Gastroesophageal sphincter (tissue), 3 donors: ENCODE measurements around the gene EXOSC6.
"Not testable (repeated sequence)": the region's sequence is repeated elsewhere in the genome, so short reads cannot be mapped to it uniquely, and the experiment has no call there.

Experiments used
- POLR2A ChIP-seq, 2 donors: fragments of 450-650 bp; IDR thresholded peaks; one replicate each; pipeline ENCODE4 v1.6.1; 2017; ENCODE audit warnings: antibody characterized with exemption in 2 of 2, mild to moderate bottlenecking in 2 of 2, moderate library complexity in 1 of 2
- TF ChIP-seq, protein P1 (sequence below), 4 experiments: fragments of 200-600 bp in 2 of 4; fragments of 450-650 bp in 2 of 4; sonication (generic) in 1 of 4; IDR thresholded peaks; one replicate each; pipeline ENCODE4 v1.5.1; 2017 to 2019; ENCODE audit warnings: antibody characterized with exemption in 4 of 4, mild to moderate bottlenecking in 2 of 4, moderate library complexity in 2 of 4

DNA sequence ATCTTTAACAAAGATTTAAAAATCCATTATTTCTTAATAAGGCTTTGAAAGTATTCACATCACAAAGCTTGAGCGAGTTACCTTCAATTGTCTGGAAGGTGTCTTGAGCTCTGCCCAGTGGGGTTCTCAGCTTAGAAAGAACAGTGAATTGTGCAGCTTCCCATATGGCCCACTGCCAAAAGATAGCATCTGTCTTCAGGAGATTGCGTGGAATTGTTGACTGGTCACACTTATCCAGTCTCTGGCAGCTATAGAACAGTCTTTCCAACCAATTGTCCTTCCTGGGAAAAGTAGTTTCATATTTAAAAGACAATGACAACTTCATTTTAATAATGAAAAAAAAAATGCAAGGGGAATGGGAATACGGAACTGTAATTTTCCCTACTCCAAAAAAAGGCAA, 19.9 kb downstream of the EXOSC6 start:
- TF ChIP-seq, protein P1, sequence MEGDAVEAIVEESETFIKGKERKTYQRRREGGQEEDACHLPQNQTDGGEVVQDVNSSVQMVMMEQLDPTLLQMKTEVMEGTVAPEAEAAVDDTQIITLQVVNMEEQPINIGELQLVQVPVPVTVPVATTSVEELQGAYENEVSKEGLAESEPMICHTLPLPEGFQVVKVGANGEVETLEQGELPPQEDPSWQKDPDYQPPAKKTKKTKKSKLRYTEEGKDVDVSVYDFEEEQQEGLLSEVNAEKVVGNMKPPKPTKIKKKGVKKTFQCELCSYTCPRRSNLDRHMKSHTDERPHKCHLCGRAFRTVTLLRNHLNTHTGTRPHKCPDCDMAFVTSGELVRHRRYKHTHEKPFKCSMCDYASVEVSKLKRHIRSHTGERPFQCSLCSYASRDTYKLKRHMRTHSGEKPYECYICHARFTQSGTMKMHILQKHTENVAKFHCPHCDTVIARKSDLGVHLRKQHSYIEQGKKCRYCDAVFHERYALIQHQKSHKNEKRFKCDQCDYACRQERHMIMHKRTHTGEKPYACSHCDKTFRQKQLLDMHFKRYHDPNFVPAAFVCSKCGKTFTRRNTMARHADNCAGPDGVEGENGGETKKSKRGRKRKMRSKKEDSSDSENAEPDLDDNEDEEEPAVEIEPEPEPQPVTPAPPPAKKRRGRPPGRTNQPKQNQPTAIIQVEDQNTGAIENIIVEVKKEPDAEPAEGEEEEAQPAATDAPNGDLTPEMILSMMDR (IDR thresholded peaks at IDR 0.05) = not testable (repeated sequence)
- not testable (repeated sequence) for TF ChIP-seq POLR2A (IDR thresholded peaks at IDR 0.05)
